LNCaP clone FGC (cell line): ENCODE results near the gene HBM.
A peak's percentile ranks its signal among the peaks of the same experiment; 100 is the strongest.

Experiments
- DNase-seq: peaks from one replicate; pipeline ENCODE4 v3.0.0-alpha.2; 2011; ENCODE audit warnings: low read depth
- H3K4me3 ChIP-seq: 2 replicates; pipeline ENCODE4 v1.5.1; 2011; ENCODE audit warnings: mild to moderate bottlenecking, low read depth, low read length, control low read depth
- CTCF ChIP-seq: IDR thresholded peaks from 2 replicates; pipeline ENCODE4 v1.5.1; 2012; ENCODE audit warnings: mild to moderate bottlenecking; ENCODE audit not compliant: control insufficient read depth, insufficient read depth; ENCODE audit errors: extremely low read depth

The HBM gene

GRCh38 chr16:187330-187729, 21.6 kb downstream of the HBM start:
- no peak for TF ChIP-seq CTCF
- H3K4me3 ChIP-seq: no peak overlapping the region
- DNase-seq: no peak

GRCh38 chr16:188674-189073, 22.9 kb downstream of the HBM start:
- no peak overlapping the region for H3K4me3 ChIP-seq

GRCh38 chr16:189604-190186, 23.9 kb downstream of the HBM start:
- no peak overlapping the region for H3K4me3 ChIP-seq
- no peak for TF ChIP-seq CTCF
- no peak for DNase-seq

More at GRCh38 chr16:188674-189073, 22.9 kb downstream of the HBM start:
- DNase-seq: no peak
- TF ChIP-seq CTCF: peak; percentile 41

- DNase-seq: no peak
- TF ChIP-seq CTCF: no peak
- H3K4me3 ChIP-seq: no peak overlapping the region
These were observed 26.1 kb downstream of the HBM start for GRCh38 chr16:191831-192230.

- no peak for DNase-seq
- H3K4me3 ChIP-seq: no peak overlapping the region
- no peak for TF ChIP-seq CTCF
These were observed 26.9 kb downstream of the HBM start for GRCh38 chr16:192686-193085.

GRCh38 chr16:193441-193840, 27.7 kb downstream of the HBM start:
- no peak for DNase-seq
- TF ChIP-seq CTCF: no peak
- no peak overlapping the region for H3K4me3 ChIP-seq

- H3K4me3 ChIP-seq: no peak overlapping the region
- no peak for TF ChIP-seq CTCF
These were observed 28.7 kb downstream of the HBM start for GRCh38 chr16:194516-194915.

More at GRCh38 chr16:194516-194915, 28.7 kb downstream of the HBM start:
- DNase-seq: no peak
